Kidney (tissue), 14 donors: ENCODE measurements around the gene ALK. TPM values are rescaled to one million over a fixed set of nuclear protein-coding genes. Genes with fewer than 3 reads are reported as not detected.

Experiments
- DNase-seq, 5 donors: peaks; one replicate each; pipeline ENCODE4 v3.0.0-alpha.2; 2013 to 2020
- FAIRE-seq: peaks from 2 replicates; lab custom pipeline; 2012; peaks lifted over from hg19 to GRCh38; lab: Jason Lieb, UNC
- H3K27ac ChIP-seq, 2 donors: one replicate each; pipeline ENCODE4 v1.7.0; 2013; ENCODE audit warnings: low read depth in 2 of 2, low read length in 2 of 2, inconsistent platforms in 1 of 2
- H3K27me3 ChIP-seq: one replicate; pipeline ENCODE4 v1.7.1; 2013; ENCODE audit warnings: low read length, inconsistent platforms; ENCODE audit not compliant: control insufficient read depth, insufficient read depth
- H3K36me3 ChIP-seq, 3 donors: one replicate each; pipeline versions ENCODE4 v1.7.0 to v1.7.1; 2013; ENCODE audit warnings: low read length in 3 of 3, control low read depth in 1 of 3, inconsistent platforms in 1 of 3; ENCODE audit not compliant: insufficient read depth in 3 of 3, control insufficient read depth in 2 of 3
- H3K4me1 ChIP-seq, 3 donors: one replicate each; pipeline versions ENCODE4 v1.7.0 to v1.7.1; 2013; ENCODE audit warnings: low read length in 3 of 3, inconsistent platforms in 1 of 3, low read depth in 1 of 3; ENCODE audit not compliant: control insufficient read depth in 2 of 3, insufficient read depth in 2 of 3
- H3K4me3 ChIP-seq, 3 donors: one replicate each; pipeline versions ENCODE4 v1.7.0 to v1.8.1; 2013; ENCODE audit warnings: low read length in 3 of 3, control low read depth in 1 of 3, inconsistent platforms in 1 of 3
- H3K9ac ChIP-seq, 3 donors: one replicate each; pipeline versions ENCODE4 v1.7.0 to v1.7.1; 2013; ENCODE audit warnings: low read length in 3 of 3, control low read depth in 1 of 3, inconsistent platforms in 1 of 3
- H3K9me3 ChIP-seq, 3 donors: one replicate each; pipeline versions ENCODE4 v1.7.0 to v1.7.1; 2013; ENCODE audit warnings: low read length in 3 of 3, control low read depth in 1 of 3, inconsistent platforms in 1 of 3; ENCODE audit not compliant: control insufficient read depth in 2 of 3, insufficient read depth in 1 of 3
- CTCF ChIP-seq: IDR thresholded peaks from 3 replicates; pipeline ENCODE4 v1.5.1; 2012; ENCODE audit warnings: mild to moderate bottlenecking, moderate library complexity, borderline replicate concordance; ENCODE audit not compliant: insufficient read depth; ENCODE audit errors: extremely low read depth
- intact Hi-C: fragments of 100-400 bp; cut with DNase I; formaldehyde crosslinking; loops from one replicate; pipeline ENCODE4 v1.11.1; 2022
- polyA plus RNA-seq: library from polyadenylated mRNA; stranded (reverse); fragments of 350-450 nt; fragmentation: Illumina TruSeq; extraction: RNeasy Lipid Tissue Mini Kit (QIAGEN cat#74804); gene quantifications from one replicate; pipeline ENCODE4 v1.2.3, GENCODE V29; 2014; ENCODE audit warnings: low read depth, low replicate concordance; ENCODE audit not compliant: insufficient read depth
- total RNA-seq: library from RNA; stranded (reverse); fragmentation: NEBNext Ultra II Directional; extraction: Animal tissue kit (Norgen Biotek cat#: 25700); gene quantifications from one replicate; pipeline ENCODE4 v1.2.1, GENCODE V29; 2021
- donor health status: control.
- donor health status: control.
- donor health status: control.
- donor health status: control.
- donor health status: control.
- donor health status: DM: yes; HTN: yes; CAD: no.
- donor health status: Normal renal cell carcinoma (clear cell type).

ALK gene
- total and polyA plus RNA-seq, 2 donors from 2014 or later: 0.13 TPM; not detected in 1

GRCh38 chr2:29223851-29224692 is 697.3 kb downstream of the ALK start:
- TF ChIP-seq CTCF: no peak
- Histone ChIP-seq H3K4me3 (no peak overlapping the region), H3K9ac (no peak overlapping the region), H3K36me3 (no peaks in the 10 kb centered on the region), H3K4me1 (peaks cover 0 to 5% (median 0%) of the 10 kb centered on the region in 3 donors), H3K27ac (no peak overlapping the region), H3K27me3 (no peaks in the 10 kb centered on the region), H3K9me3 (no peaks in the 10 kb centered on the region)
- intact Hi-C loops: no loop called here
- DNase-seq: peak in 3 of 5 donors; percentile 8 to 83 (median 25)
- FAIRE-seq: no peak

- H3K27me3 ChIP-seq: no peaks in the 10 kb centered on the region
- no peak overlapping the region for H3K4me3 ChIP-seq
- FAIRE-seq (no peak), DNase-seq (peak in 1 of 5 donors; percentile 6)
- peaks cover 0 to 5% (median 0%) of the 10 kb centered on the region in 3 donors for H3K4me1 ChIP-seq
- no peak overlapping the region for H3K27ac ChIP-seq
- H3K36me3 ChIP-seq: no peaks in the 10 kb centered on the region
- no peak for TF ChIP-seq CTCF
- no peaks in the 10 kb centered on the region for H3K9me3 ChIP-seq
- intact Hi-C loops: no loop called here
- no peak overlapping the region for H3K9ac ChIP-seq
Observed at GRCh38 chr2:29223257-29223656, 698.1 kb downstream of the ALK start.

GRCh38 chr2:29222381-29223179 is 698.8 kb downstream of the ALK start:
- H3K4me1 ChIP-seq: peaks cover 0 to 5% (median 0%) of the 10 kb centered on the region in 3 donors
- intact Hi-C loops: no loop called here
- TF ChIP-seq CTCF: no peak

More at GRCh38 chr2:29222381-29223179, 698.8 kb downstream of the ALK start:
- Histone ChIP-seq H3K9ac (no peak overlapping the region), H3K27ac (no peak overlapping the region), H3K36me3 (no peaks in the 10 kb centered on the region), H3K4me3 (no peak overlapping the region), H3K27me3 (no peaks in the 10 kb centered on the region), H3K9me3 (no peaks in the 10 kb centered on the region)
- DNase-seq: peak in 1 of 5 donors; percentile 9
- no peak for FAIRE-seq
